Central memory CD4-positive, alpha-beta T cell (primary cell): ENCODE data around the gene IGF2BP2.
A peak's percentile ranks its signal among the peaks of the same experiment; 100 is the strongest.
"Not testable (repeated sequence)": the region's sequence is repeated elsewhere in the genome, so short reads cannot be mapped to it uniquely, and the experiment has no call there.

ENCODE experiments used
- DNase-seq: peaks from one replicate; pipeline ENCODE4 v3.0.0; 2022

The IGF2BP2 gene

DNA sequence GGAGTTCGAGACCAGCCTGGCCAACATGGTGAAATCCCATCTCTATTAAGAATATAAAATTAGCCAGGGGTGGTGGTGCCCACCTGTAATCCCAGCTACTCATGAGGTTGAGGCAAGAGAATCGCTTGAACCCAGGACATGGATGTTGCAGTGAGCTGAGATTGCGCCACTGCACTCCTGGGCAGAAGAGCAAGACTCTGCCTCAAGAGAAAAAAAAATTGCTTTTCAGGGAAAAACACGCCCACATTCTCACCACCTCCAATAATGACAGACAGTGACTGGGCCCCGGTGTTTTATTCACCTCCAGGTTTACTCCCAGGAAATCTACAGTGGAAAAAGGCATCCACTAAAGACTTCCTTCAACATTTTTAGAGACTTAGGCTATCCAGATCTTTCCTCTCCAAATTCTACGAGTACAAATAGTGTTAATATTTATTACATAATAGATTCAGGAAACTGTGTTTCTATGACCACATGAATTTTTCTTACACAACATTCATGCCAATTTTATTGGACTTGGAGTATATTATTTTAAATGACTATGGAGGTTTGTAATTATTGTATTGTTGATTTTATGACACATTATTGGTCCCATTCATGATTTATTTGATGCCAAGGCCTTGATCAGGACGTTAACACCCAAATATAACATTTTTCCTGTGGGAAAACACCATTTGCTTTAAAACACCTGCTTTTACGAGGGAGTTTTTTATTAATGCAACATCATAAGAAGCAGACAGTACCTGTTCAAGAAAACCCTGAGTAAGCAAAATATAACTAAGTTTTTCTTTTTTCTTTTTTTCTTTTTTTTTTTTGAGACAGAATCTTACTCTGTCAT lies 26.6 kb downstream of the IGF2BP2 start:
- no peak for DNase-seq

DNA sequence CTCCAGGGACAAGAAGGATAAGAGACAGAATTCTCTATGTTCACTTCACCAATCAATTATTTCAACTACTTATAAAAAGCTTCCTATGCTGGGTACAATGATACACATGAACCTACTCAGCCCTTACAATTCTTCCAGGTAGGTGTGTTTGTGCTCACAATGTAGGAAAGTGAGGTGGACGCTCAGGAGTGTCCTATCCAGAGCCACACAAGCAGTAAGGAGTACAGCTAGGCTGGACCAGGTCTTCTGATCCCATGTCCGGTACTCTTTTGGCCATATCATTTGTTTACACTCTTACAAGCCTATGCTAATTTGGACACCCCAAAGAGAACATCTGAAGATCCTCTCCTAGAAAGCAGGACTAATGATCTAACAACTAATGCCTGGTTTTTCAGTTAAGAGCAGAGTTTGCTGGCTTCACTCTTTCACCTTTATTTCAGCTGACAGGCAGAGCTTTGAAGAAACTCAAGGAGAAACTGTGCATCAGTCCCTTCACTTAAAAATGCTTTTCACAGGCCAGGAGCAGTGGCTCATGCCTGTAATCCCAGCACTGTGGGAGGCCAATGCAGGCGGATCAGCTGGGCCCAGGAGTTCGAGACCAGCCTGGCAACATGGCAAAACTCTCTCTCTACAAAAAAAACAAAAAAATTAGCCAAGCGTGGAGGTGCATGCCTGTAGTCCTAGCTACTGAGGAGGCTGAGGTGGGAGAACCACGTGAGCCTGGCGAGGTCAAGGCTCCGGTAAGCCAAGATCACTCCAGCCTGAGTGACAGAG lies 27.5 kb downstream of the IGF2BP2 start:
- DNase-seq = no peak

DNA sequence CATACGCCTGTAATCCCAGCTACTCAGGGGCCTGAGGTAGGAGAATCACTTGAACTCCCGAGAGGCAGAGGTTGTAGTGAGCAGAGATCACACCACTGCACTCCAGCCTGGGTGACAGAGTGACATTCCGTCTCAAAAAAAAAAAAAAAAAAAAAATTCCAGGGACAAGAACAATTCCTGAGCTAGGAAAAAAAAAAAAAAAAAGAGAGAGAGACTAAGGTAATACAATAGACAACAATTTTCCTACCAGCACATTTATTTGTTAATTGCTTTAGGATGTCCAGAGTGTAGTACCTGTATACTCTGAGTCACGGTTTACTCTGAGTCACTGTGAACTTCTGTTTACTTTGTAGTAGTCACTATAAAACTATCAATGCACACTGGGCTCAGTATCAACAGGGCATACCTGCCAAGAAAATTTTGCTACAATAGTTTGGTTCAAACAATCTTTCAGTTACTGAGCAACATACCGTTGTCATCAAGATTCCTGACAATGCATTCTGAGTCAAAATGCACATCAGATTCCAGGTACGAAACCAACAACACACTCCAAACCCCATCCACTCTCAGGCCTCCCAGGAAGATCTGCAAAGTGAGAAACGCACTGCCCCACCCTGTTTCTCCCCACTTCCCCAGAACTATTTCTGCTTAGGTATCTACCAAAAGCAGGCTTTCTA lies 28.3 kb downstream of the IGF2BP2 start:
- DNase-seq = no peak

DNA sequence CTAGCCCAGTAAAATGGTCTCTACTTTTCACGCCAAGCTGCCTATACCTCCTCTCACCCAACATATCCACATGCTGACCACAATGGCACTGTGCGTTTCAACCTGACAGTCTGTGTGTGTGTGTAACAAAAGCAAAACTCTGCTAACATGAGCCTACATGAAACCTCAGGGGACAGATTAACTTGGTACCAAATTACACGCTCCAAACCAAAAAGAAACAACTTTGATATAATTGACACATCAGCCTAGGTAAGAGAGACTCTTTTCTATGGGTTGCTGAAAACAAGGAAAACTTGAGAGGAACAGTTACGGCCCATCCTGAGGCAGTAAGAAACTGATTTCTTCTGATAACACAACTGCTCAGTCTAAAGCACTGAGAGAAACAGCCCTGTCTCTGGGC lies 31.5 kb downstream of the IGF2BP2 start:
- no peak for DNase-seq

DNA sequence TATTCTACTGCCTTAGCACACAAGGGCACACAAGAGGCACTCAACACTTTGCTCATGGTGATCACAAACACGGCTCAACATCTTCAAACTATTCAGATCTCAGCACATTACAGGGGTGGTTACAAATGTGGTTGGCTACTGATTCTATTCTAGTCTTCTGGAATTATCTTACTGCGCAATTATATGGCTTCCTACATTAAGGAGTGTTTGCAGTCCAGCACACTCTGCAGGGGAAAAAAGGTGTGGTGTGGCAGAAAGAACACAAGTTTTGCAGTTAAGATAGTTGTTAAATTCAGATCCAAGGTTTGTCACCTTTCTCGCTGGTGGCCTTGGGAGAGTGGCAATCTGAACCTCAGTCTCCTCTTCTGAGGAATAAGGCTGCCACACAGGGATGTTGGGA lies 31.9 kb downstream of the IGF2BP2 start:
- no peak for DNase-seq

DNA sequence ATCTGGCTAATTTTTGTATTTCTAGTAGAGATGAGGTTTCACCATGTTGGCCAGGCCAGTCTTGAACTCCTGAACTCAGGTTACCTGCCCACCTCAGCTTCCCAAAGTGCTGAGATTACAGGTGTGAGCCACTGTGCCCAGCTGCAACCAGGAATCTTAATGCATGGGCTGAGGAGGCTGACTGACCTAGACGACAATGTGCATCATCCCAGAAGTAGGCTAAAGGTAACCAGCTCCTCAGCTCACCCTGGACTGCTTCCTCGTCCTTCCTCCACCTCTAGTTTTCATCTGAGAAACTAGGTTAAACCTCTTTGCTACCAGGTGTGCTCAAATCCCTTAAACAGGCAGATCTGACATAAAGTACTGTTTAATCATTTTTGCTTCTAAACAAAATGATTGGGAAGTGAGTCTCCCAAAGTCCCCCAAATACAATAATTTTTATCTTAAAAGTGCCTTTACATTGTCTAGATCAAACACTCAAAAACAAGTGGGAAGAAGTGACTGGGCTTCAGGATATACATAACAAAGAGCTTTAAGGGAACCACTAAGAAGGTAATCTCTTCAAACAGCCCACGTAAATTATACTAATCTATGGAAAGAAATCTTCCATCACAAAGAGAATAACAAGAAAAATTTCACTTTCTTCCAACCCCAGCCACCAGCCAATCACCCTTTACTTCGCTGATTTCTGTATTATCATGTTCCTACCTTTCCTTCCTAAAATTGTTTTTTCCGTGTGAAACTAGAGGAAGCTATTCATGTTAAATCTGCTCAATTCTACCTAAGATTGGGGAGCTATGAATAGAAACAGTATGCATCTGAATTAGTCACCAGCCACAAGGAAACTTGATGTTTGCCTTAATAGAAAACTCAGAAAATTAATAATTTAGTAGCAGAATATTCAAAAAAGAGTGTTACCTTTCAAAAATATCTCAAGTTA lies 34.7 kb downstream of the IGF2BP2 start:
- no peak for DNase-seq

DNA sequence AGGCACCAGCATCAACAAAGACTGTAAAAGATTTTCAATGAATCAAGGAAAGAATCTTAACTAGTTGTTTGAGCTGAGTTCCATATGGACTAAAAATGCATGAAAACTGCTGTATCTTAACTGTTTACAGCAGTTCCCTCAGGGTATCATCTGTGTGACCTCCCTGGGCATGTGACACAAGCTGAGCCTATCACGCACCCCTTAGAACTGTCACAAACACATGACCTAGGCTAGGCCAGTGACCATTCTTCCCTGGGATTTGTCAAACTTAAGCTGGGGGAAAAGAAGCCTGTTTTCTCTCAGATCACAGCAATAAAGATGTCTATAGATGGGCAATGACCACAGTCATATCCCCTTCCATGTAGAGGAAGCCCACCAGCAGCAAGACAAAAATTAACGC lies 35.7 kb downstream of the IGF2BP2 start:
- DNase-seq = no peak

DNA sequence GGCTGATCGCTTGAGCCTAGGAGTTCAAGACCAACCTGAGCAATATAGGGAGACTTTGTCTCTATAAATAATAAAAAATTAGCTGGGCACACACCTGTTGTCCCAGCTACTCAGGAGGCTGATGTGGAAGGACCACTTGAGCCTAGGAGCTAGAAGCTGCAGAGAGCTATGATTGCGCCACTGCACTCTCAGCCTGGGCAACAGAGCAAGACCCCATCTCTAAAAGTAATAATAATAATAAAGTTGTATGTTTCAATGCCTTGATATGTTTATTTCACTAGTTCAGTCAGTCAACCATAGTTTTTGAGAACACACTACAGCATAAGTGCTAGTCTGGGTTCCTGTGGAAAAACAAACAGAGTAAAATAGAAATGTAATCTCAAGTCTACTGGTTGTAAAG lies 36.5 kb downstream of the IGF2BP2 start:
- DNase-seq = no peak

DNA sequence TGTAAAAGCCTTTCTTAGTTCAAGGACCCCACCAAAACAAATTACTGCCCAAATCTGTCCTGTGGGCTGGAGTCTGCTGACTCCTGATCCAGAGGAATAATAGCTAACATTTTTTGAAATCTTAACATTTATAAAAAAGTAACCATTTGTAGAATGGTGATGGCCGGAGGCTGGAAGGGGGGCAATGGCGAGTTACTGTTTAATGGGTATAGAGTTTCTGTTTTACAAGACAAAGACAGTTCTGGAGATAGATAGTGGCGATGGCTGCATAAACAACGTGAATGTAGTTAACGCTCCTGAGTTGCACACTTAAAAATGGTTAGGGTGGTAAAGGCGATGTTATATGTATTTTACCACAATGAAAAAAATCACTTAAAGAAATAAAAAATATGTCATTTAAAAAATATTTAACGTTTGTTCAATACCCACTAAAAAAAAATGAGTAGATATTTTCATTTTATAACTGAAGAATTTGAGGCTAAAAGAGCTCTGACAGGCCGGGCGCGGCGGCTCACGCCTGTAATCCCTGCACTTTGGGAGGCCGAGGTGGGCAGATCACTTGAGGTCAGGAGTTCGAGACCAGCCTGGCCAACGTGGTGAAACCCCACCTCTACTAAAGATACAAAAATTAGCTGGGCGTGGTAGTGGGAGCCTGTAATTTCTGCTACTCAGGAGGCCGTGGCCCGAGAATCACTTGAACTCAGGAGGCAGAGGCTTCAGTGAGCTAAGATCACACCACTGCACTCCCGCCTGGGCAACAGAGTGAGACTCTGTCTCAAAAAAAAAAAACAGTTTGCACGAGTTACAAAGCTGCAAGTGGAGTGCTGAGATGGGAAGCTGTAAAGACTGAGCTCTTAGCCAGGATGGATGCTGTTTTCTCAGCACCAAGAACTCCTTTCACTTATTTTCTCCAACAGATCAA lies 37.6 kb downstream of the IGF2BP2 start:
- no peak for DNase-seq

DNA sequence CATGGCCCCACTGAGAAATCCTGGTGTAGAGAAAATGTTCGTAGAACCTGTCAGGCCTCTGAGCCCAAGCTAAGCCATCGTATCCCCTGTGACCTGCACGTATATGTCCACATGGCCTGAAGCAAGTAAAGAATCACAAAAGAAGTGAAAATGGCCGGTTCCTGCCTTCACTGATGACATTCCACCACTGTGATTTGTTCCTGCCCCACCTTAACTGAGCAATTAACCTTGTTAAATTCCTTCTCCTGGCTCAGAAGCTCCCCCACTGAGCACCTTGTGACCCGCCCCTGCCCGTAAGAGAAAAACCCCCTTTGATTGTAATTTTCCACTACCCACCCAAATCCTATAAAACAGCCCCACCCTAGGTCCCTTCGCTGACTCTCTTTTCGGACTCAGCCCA lies 38.6 kb downstream of the IGF2BP2 start:
- DNase-seq = not testable (repeated sequence)

DNA sequence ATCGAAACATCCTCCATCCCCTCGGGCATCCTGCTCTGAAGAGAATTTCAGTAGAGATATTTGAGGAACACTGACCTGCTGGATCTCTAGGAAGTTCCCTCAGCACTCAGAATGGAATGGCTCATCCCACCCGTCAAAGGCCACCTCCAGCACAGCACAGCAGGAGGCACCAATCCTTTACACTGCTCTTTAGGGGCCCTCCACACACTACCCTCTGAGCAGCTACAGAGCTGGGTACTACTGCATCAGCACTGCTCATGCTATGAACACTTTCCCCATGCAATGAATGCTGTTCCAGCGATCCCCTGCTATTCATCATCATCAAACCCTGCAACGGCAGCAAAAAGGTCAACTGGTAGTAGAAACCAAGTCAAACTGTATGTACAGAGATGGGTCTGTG lies 40.5 kb downstream of the IGF2BP2 start:
- DNase-seq = no peak

DNA sequence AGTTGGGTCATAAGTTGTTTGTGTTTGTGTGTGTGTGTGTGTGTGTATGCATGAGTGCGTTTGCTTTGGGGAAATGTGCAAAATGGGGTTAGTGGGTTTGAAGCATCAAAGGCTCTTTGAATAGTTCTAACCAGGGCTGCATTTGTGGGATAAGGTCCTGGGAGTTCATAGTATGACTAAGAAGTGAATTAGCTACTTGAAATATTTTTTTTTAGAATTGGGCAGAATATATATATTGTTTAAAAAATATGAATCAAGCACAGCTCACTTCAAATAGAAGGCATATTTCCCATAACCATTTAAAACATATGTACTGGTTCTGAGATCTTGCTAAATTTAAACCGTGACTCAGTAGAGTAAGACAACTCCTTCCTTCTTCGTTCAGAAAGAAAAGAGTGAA lies 43.1 kb downstream of the IGF2BP2 start:
- no peak for DNase-seq

DNA sequence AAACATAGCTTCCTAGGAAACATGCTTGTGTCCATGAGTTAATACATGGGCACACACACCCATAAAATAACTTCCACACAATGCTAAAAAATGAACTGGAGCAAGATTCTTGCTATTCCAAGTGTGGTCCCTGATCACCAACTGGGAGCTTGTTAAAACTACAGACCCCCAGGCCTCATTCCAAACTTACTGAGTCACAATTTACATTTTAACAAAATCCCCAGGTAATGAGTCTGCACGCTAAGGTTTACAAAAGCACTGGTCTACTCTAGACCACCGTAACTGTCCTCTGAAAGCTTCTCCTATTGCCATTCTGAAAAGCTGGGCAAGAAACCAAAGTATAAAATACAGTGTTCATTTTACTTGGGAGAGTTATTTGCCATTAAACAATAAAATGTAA lies 45.4 kb downstream of the IGF2BP2 start:
- no peak for DNase-seq

DNA sequence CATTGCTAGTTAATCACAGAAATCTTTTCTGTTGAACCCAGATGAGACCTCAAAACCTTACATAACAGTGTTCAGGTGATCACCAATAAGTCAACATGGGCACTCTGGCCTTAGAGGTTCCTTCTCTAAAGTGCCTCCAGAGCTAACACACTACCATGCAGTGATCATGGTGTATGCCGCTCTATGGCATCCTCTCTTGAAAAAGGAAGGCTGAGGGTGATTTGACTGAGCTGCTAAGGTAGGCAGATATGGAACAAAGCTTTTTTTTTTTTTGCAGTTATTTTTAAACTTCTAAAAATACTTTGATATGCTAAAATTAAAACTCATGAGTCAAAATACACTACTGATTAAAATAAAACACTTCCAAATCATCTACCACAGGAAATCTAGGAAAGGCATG lies 46.0 kb downstream of the IGF2BP2 start:
- no peak for DNase-seq

DNA sequence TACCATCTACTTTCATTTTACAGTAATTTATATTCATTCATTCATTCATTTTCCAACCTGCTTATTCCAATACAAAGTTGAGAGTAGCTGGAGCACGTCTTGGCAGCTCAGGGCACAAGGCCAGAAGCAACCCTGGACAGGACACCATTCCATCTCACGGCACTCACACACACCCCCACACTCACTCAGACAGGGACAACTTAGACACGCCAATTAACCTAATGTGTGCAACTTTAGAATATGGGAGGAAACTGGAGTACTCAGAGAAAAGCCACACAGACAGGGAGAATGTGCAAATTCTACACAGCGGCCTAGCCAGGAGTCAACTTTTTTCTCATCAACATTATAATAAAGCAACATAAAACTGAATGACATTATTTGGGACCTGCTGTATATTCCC lies 46.7 kb downstream of the IGF2BP2 start:
- no peak for DNase-seq

DNA sequence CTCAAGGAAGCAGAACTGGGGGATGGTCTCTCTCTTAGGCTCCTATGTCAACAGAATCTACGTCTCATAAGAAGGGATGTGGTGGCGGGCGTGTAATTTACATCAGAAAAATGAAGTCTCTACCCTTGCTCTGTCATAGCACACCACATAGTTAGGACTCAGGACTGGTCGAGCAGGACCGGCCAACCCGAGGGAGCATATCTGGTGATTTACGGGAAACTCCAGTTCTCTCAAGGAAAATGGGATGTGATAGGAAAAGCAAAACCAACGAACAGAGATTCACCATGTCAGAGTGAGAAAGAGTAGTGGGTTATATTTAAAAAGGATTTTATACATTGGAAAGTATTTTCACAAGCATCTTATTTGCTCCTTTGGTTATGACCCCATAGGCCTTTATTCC lies 54.7 kb downstream of the IGF2BP2 start:
- DNase-seq = no peak

DNA sequence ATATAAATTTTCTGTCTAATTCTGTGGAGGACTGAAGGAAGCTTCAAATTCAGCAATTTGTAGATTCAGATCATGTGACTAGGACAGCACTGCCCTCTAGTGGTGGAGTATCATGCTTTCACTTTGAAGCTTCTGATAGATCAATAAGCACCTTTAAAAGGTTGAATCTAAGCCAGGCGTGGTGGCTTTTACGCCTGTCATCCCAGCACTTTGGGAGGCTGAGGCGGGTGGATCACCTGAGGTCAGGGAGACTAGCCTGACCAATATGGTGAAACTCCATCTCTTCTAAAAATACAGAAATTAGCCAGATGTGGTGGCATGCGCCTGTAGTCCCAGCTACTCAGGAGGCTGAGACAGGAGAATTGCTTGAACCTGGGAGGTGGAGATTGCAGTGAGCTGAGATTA lies 56.3 kb downstream of the IGF2BP2 start:
- peak; percentile 23 for DNase-seq

DNA sequence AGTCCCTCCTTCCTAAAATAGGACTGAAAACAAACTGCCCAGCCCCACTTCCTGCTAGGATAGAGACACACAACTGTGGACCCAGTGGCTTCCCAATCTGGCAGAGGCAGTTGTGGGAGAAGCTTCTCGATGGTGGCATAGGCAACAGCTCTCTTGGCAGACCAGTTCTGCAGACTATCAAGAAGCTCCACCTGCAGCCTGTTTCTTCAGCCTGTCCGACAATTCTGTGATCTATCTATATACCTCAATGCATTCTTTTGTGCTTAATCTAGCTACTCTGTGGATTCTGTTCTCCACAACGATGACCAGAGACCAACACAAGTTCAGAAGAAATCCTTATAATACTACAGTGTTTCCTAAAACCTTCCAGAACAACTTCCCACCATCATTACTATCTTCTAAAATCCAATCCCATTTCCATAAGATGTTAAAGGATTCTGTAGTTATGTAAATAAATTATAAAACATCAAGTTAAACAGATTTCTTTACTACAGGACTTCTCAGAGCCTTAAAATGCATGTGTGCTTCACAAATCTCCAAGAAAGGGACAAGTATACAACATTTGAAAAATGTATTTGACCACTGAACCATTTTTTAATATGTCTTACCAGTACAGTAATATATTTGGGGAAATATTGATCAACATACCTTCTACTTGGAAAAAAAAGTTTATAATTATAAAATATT lies 57.7 kb downstream of the IGF2BP2 start:
- no peak for DNase-seq

DNA sequence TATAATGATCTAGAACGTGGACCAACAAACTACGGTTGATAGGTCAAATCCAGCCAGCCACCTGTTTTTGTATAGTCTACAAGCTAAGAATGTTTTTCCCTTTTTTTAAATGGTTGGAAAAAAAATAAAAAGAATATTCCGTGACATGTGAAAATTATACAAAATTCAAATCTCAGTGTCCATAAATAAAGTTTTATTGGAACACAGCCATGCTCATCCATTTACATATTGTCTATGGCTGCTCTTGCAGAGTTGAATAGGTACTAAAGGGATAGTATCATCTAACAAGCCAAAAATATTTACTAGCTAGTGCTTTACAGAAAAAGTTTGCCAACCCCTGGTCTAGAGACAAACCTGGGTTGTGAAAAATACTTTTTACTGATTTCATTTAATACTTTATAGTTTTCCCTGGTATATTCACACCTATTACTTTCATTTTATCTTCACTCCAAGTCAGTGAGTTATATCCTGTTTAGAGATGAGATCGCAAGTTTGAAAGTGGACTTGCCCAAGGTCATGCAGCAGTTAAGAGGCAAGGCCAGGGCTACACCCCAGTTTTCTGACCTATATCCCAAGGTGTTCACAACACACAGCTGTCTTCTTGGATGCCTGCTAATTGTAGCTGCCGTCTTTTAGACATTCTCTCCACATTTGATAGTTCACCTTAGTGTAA lies 58.4 kb downstream of the IGF2BP2 start:
- DNase-seq = no peak

DNA sequence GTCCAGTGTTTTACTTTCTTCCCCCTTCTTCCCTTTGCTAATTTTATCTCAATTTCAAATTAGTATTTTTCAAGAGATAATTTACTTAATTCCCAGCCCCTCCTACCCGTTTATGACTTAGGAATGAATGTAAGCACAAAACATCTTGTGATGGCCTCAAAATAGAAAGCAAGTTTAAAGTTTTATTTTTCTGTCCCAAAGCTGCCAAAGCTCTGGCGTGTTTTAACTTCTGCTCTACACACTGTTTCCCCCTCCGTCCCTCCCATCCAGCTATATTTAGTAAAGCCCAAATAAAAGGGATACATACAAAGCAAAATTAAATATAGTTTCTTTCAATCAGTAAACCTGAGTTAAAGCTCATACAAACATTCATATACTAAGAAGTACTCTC lies 59.9 kb downstream of the IGF2BP2 start:
- DNase-seq = no peak
